EL (cell line): ENCODE results near the gene KLRF2.

Source experiments
- DNase-seq: peaks from one replicate; pipeline ENCODE4 v3.0.0-alpha.2; 2016

KLRF2 gene

DNA sequence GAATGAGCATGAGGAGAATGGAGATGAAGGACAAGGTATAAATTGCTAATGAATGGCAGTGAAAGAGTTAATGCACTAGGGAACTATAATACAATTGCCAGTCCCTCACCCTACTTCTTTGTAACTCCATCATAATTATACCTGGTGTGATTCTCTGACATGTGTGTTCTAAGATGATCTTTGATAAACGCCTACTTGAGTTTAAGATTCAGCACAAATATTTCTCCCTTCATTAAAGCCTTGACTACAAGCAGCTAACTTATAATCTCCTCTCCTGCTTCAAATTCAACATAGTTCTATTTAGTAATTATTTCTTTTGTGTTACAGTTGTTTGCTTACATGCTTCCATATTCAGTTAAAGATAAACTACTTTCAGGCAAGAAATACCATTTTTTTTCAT is 60.5 kb downstream of the KLRF2 start:
- no peak for DNase-seq

DNA sequence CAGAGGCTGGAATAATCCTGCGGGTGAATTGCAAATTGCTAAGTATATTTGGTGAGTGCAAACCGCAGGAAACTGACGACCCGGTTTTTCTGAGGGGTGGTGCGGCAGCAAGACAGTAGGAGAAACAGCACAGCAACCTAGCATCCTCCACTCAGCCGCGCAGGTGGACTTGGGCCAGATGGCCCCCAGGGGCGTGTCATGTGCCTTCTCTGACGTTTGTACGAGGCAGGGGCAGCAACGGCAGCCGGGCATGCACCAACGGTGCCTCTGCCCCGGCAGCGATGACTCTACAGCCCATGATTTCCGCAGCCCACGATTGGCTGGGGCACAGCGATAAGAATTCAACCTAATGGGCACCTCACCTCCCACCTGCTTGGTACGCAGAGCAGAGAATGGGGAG is 62.0 kb downstream of the KLRF2 start:
- DNase-seq = no peak

DNA sequence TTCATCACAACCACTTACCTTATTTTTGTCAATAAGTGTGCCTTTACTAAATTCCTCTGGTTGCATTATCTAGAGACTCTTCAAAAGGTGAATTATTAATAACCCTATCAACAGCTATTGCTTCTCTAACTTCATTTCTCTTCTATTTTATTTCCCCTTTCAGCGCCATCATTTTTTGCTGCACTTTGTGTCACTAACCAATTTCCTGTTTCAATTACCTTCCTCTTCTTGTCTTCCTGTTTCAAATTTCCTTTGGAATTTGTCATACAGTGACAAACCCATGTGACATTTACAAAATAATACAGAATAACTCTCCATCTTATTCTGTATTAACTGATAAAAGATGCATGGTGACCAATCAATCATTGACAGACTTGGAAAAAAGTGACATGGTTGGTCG is 63.1 kb downstream of the KLRF2 start:
- no peak for DNase-seq
